OCI-LY7 (cell line): ENCODE data around the gene SNF8.

Experiments
- EZH2phosphoT487 ChIP-seq: fragments of 200-600 bp; sonication (generic); IDR thresholded peaks from 2 replicates; pipeline ENCODE4 v1.6.1; 2018; ENCODE audit warnings: low read depth, borderline replicate concordance, mild to moderate bottlenecking, mixed run types, antibody characterized with exemption, low read length, moderate library complexity, mixed read lengths
- TF ChIP-seq, protein P1 (sequence below): fragments of 200-600 bp; sonication (generic); conservative IDR thresholded peaks from 2 replicates; pipeline ENCODE4 v1.5.1; 2014; ENCODE audit warnings: mild to moderate bottlenecking, antibody characterized with exemption, low read length, moderate library complexity, mixed read lengths

DNA sequence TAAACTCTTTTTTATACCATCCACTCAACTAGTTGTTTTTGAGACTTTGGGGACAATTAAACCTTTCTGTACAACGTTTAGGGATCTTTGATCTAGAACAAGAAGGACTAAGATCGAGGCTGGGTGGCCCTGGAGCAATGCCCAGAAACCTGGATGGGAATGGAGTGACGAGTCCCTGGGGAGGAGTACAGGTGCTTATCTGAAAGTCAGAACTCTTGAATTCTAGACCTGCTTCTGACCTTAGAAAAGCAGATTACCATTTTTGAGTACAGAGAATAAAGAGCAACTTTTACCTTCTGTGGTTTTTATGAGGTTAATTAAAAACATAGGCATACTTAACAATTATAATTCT is 18.7 kb downstream of the SNF8 start:
- TF ChIP-seq, protein P1, sequence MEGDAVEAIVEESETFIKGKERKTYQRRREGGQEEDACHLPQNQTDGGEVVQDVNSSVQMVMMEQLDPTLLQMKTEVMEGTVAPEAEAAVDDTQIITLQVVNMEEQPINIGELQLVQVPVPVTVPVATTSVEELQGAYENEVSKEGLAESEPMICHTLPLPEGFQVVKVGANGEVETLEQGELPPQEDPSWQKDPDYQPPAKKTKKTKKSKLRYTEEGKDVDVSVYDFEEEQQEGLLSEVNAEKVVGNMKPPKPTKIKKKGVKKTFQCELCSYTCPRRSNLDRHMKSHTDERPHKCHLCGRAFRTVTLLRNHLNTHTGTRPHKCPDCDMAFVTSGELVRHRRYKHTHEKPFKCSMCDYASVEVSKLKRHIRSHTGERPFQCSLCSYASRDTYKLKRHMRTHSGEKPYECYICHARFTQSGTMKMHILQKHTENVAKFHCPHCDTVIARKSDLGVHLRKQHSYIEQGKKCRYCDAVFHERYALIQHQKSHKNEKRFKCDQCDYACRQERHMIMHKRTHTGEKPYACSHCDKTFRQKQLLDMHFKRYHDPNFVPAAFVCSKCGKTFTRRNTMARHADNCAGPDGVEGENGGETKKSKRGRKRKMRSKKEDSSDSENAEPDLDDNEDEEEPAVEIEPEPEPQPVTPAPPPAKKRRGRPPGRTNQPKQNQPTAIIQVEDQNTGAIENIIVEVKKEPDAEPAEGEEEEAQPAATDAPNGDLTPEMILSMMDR = no peak
- TF ChIP-seq EZH2phosphoT487 = no peak
